ENCODE measurements around the gene SEMA7A.

SEMA7A gene

DNA sequence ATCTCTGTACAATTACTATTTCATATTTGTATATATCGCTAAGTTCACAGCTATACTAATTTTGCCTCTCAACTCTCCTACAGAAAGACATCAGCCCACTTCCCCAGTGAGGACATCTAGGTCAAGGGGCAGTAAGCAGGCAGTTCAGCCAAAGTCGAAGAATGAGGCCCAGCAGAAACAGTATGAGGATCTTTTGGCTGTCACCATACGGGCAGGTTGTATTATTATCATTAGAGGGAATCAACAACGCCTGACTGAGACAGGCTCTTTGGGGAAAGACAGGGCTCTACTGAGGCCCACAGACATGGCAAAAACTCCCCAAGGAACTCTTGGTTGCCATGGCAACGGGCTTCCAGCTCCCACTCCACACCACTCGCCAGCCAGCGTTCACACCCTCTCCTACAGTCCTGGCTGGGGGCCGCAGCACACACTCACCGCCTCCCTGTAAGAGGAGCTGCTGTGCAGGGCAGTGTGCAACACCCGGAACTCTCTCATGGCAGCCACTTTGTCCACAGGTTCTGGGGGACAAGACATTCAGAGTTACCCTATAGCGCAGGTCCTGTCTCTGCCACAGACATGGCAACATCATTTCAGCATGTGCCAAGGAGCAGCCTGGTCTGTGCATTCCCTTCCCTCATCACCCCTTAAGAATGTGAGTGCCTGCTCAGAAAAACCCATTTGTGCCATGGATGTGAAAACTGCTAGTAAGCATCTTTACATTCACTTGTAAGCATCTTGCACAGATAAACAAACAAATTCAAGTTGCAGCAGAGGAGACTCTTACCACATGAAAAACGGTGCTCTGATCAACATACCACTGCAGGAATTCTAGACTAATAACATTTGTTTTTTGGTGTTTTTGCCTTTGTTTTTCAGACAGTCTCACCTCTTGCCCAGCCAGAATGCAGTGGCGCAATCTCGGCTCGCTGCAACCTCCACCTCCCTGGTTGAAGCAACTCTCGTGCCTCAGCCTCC lies 18.4 kb upstream of the SEMA7A start:
- no peak for DNase-seq

DNA sequence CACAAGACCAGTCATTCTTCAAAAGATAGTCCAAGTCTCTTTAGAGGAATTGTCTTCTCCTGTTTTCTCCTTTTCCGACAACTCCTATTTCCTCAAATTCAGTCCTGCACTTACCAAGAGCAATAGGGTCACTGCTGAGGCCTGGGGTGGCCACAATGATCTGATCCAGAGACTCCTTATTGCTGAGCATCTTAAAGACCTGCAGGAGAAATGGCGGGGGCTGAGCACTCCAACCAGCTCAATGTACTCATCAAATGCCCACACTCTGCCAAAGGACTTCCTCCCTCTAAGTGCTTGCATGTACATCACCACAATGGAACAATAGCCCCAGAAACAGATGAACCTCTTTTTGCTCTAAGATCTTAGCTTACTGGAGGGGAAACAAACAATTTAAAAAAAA lies 17.6 kb upstream of the SEMA7A start:
- no peak for DNase-seq

DNA sequence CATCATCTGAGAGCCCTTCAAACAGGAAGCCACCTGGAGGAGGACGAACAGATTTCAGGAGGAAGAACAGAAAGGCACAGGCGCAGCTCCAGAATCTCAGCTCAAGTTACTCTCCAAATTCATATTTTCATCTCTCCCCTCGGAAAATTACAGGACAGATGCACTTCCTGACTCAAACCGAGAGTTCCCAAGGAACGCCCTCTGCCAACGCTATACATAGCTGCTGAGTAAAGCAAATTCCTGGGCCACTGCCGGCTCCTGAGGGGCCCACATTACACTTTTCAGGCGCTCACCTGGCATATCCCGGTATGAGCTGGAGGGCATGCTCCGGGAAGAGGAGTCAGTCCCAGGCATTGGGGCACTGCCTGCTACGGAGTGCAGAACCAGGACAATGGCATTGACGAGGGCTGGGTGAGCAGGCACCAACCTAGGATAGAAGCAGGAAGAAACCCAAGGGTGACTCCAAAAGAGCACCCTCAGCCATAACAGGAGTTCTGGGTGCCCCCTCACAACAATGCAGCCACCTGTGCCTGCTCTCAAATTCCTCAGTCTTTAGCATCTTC lies 16.0 kb upstream of the SEMA7A start:
- no peak for DNase-seq

DNA sequence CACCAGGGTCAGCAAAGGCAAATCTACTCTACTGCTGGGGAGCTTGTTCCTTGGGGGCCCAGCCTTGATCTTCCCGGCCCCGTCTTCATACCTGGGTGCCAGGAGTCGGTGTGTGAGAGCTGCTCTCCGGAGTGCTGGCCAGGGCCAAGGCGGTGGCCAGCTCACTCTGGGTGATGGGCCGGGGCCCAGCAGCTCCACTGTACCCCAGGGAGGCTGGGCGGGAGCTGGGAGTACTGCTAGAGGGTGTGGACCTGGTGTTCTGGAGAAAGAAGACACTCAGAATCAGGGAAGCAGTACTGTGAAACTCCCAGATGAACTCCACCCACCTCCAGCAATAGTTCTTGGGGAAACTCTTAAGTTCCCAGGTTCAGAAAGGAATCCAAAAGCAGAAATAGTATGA lies 15.3 kb upstream of the SEMA7A start:
- DNase-seq, result no peak

DNA sequence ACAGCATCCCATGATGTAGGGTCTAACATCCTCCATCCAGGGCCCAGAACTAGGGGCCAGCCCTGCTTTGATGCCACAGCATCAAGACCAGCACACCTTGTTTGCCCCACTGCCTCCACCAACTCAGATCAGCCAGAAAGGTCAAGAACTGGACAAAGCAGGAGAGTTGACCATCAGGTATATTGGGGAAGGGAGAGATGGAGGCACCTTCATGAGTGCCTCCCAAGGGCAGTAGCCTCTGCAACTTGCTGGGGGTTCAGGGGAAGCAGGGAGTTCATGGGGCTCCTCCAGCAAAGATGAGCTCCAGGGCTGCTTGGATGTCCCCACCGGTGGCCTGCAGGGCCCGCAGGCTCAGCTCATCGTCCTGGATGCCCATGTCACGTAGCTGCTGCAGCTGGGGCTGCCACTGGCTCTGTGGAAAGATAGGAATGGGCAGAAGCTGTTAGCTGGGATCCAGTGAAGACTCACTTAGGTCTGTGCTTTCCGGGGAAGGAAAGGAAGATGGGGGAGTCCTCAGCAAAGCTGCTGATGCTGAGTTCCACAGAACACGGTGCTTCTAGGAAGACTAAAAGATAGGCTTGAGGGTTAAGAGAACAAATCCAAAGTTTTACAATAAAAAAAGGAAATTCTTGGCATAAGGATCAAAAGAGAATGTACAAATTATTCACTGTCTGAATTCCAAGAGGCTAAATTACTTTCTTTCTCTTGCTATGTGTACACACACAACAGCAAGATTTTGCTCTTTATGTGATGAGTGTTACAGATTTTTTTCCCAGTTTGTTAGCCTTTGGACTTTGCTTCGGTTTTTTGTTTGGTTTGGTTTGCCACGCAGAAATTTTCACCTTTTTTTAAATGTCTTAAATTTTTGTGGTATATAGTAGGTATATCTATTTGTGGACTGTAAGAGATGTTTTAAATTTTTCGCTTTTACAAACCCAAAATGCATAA lies 12.3 kb upstream of the SEMA7A start:
- DNase-seq, result no peak

DNA sequence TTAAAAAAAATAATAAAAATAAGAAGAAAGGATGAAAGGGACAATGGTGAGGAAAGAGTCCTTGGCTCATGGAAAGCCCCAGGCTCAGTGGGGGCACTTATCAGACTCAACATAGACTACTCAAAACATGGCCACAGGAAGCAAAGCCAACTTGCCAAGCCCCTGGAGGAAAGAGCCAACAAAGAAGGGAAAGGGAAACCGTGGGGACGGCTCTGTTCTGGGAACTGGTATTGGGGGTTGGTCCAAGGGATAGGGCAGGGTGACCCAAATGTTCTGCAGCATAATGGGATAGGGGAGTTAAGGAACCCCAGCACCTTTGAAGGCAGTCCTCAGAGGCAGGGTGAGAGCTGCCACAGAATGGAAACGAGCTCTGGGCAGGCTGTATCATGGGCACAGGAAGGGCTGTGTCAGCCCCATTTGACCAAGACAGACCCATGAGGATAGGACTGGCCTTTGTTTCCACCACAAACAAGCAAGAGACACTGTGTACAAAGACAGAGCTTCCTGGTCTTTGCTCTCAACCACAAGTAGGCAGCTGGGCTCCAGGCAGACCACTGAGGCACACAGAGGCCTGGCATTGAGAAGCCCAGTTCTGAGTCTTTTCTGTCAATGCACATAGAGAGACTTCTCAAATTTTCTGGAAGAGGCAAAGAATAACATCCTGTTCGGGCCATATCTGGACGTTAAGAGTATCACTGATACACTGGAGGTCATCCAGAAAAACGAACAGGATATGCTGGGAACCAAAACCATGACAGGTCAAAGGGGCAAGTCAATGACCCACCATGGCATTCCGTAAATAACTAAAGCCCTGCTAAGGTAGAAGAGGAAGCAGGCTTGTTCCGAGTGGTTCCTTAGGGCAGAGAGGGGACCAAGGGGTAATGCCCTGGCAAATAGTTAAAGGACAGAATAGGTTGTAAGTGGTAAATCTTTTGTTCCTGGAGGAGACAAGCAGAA lies 10.6 kb upstream of the SEMA7A start:
- no peak for DNase-seq

DNA sequence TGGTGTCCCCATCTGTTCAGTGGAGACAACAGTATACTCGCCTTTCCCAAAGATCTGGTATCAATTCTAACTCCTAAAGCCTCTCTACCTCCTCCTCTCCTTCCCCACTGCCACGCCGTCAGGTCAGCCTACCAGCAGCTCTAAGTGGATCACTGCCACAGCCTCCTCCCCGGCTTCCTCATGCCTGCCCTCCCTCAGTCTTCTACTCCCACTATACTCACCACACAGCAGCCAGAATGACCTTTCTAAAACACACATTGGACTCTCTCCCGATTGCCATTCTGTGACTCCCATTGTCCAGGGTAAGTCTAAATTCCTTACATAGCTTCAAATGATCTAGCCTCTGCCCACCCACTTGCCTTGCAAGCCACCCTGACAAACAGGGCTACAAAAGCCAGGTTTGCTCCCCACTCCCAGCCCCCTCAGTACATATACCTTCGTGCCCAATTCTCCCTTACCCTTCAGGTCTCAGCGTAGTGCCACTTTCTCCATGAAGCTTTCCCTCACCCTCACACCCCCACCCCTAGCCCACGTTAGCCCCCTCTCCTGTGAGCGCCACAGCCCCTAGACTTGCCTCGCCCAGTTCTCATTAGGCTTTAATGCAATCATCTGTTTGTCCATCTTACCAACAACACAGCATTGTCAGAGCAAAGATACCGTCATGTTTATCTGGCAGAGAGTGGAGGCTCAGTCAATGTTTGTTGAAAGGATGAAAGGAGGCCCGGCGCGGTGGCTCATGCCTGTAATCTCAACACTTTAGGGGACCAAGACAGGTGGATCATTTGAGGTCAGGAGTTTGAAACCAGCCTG lies 9.5 kb upstream of the SEMA7A start:
- DNase-seq, result no peak

DNA sequence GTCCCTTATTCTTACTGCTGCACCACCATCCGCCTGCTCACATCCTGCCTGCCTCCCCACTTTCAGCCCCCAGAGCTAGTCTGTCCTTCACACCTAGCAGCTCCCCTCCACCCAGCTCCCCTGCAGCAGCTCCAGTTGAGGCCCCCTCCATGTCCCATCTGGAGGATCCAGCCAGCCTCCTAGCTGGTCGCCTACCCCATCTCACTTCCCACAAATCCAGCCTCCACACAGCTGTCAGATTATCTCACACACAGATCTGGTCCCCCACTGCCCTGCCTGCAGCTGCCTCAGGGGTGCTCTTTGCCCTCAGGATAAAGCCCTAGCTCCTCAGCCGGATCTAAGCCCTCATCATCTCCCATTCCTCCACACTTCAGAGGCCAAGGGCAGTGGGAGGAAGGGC lies 8.8 kb upstream of the SEMA7A start:
- no peak for DNase-seq

DNA sequence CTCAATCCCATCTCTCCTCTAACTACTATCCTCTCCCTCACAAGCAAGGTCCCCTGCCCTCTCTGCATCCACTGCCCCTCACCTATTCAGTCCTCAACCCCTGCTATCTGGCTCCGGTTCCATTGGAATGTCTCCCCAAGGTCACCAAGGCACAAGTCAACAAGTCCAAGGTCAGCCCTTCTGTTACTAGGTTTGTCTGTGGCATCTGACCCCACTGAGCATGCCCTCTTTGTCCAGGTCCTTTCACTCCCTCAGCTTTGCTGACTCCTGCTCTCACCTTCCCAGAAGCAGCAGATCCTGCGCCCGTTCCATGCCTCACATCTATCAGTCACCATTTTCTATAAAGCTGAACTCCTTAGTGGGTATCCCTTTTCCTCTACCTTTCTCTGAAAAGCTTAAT lies 8.3 kb upstream of the SEMA7A start:
- no peak for DNase-seq

DNA sequence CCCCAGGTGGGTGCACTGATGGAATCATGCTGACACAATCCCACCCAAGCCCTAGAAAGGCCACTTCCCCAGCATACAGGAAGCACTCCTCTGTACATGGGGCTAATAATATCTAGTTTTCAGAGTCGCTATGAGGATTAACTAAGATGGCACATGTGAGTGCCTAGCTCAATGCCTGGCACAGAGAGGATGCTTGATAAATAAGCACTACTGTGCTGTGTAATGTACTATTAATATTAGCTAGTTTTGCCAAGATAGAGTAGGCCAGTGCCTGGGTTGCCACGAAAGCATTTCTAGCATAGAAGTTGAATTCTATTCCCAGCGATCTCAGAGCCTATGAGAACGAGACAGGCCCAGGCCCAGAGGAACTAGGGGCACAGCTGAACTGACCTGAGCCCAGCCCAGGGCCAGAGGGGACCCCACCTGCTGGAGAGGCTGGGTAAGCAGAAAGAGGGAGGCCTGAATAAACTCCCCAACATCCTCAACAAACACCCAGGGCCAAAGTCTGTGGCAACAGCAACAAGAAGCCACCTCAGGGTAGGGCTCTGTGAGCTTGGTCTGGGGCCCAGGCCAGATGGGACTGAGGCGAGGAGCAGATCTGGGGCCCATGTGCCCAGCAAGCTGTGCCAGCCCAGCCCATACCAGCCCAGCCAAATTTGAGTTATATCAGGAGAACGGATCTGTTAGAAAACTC lies 7.6 kb upstream of the SEMA7A start:
- no peak for DNase-seq

DNA sequence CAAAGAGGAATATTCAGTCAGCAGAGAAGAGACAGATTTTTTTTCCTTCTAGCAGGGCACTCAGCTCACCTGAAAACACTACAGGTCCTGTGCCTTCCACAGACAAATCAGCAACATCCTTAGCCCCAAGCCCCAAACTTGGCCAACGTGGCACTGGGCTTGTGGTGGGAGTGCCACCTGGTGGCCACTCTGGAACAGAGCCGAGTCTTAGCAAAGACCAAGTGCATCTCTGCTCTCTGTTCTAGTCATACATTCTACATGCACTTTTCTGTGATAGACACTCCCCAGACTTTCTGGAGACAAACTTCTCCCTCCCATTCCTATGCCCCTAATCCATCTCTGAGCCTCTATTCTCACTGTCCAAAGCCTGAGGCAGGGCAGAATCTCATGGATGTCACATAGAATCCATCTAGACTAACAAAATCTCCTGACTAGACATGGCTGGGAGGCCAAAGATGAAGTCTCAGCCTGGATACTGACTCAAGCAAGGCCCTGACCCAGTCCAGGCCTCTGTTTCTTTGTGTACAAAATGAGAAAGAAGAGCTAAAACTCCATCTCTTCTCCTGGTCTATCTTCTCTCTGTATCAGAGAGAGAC lies 5.1 kb upstream of the SEMA7A start:
- DNase-seq, result peak; percentile 88

DNA sequence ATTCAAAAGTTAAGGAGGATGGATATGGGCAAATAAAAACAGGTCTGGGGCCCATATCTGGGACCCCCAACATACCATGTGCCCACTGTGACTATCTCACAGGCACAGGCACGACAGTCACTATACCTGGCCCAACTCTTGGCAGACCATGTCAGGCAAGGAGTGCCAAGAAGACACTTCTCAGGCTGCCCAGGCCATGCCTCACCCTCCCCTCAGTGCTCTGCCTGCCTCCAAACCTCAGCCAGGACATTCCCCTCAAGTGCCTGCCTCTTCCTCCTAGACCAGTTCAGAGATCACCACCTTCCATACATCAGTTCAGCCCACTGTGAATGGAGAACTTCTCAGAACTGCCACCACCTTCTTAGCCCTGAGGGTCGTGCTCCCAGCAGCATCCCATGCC lies 4.4 kb upstream of the SEMA7A start:
- no peak for DNase-seq

DNA sequence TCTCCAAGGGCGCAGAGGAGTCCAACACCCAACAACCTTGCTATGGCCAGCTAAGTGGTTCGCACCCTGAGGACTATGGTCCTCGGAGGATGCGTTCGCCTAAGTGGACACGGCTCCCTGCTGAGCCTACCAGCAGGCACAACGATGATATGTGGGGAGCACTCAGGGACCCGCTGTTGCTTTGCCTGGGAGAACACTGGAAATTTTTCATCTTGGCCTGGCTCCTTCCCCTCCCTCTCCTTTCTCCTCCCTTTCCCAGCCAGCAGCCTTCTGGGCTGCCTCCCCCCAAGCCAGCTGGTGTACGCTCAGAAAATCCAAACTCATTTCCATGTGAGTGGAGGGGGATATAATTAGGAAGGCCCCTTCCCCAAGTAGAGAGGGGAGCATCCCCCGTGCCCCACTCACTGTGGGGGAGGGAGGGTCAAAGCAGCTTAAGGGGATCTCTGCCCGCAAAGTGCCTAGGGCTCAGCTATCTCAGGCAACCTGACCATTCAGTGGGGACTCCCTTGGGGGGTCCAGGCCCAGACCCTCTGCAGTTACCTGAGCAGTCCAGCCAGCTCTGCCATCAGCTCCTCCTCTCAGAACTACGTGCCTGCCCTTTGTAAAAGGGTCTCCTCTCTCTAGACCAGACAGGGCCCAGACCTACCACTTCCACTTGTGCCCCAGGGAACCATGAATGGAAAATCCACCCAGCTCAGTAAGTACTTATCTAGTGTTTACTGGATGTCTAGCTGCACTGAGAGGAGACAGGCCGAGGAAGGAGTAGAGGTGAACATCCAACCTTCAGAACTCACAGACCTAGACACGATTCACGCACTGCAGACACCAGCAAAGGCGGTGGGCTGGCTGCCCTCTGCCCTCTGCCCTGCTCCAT lies 742 bp upstream of the SEMA7A start:
- no peak for DNase-seq

DNA sequence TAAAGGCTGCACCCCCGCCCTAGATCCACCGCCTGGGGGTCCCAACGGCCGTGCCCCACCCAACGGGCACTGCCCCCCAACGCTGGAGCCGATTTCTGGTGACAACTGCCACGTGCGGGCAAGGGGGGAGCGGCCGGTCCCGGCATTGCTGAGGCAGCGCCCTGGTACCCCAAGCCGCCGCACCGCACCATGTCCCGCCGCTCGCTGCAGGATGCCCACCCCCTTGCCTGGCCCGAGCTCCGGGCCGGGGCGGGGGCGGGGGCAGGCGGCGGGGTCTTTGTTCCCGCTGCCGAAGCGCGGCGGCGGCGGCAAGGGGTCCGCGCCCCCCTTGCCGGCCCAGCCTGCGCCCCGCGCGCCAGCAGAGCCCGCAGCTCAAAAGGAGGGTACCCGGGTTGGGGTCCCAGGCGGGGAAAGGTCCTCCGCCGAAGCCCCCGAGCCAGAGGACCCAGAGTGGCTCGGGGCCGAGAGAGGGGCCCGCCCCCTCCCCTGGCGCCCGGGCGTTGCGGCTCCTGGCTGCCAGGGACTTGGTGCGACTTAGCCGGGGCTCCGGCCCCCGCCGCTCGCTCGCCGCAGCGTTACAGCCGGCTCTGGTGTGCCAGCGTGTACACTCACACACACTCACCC lies 678 bp downstream of the SEMA7A start:
- DNase-seq, result no peak

DNA sequence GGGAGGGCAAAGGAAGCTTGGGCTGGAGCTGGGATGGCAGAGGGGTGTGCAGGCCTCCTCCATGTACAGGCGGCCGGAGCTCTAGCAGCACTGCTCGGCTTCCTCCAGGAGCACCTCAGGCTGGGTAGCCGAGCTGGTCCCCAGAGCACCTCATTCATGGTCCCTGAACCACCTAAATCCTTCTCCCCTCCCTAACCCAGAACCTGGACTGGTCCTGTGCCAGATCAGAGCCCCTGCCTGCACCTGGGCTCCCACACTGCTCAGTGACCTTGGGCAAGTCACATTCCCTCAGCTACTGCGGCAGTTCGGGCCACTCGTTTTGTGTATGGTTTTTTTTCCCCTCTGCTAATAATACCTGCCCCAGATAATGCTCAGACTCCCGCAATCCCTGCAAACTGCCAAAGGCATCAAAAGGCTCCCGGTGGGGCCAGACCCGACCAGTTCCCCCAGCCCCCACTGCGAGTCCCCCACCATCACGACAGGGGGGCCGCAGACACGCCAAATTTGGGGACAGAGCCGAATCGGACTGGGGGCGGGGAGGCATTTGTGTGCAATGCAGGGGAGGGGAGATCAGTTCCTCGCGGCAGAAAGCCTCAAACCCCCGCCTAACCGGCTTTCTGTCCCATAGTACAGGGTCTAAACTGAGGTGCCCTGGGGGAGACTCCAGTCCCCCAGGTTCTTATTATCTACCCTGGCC lies 1.3 kb downstream of the SEMA7A start:
- no peak for DNase-seq

DNA sequence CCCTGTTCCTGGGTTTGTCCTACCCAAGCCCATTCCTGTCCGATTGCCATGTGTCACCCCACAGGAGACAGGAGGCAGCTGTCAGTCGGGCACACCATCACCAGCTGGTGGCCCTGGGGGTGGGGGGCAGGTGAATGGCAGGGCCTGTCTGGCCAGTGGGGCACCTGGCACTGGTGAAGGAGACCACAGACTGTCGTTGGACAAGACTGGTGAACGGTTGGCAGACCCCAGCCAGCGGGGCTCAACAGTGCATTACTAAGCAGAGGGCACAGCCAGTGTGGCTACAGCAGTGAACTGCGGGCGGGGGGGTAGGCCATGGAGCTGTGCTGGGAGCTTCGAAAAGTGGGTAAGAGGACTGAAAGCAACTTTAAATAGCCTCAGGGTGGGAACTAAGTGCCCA lies 2.1 kb downstream of the SEMA7A start:
- no peak for DNase-seq

DNA sequence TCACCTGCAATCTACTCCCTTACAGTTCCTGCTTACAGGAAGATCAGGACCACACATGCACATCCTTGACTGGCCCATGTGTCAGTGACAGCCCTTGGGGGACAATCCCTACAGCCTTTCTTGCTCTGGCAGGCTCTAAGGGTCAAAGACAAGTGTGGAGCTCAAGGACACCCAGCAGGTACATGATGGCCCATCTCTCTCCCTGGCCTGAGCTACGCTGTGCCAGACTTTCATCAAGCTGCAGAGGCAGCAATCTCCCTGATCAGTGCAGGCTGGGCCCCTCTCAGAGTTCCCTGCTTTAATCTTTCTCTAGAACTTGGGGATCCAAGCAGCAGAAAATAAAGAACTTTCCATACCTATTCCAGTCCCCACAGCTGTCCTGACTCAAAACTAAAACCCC lies 2.6 kb downstream of the SEMA7A start:
- DNase-seq, result no peak

DNA sequence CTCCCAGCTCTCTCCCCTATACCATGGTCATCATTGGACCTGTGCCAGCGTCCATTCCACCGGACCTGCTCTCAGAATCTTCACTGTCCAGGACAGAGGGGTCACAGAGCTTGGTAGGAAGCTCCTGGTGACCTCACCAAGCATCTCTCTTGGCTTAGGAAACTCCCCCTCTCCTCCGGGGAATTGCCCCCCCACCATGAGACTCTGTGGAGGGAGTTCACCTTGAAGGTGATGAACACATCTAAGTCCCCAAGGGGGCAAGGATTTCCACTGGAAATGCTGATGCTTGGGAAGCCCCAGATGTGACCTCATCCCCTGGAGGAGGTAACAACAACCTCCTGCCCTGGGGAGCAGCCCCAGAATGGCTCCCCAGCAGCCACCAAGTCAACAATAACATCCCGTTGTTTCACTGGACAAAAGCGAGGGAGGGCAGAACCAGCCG lies 3.2 kb downstream of the SEMA7A start:
- no peak for DNase-seq

All from activated CD4-positive, alpha-beta T cell treated with anti-CD3 and anti-CD28 coated beads, Interleukin-2, Interleukin-6, amounts not matched to agents 100 ng/mL and 50 ng/mL, durations not matched to agents 16 hours and 8 hours (primary cell).